H54 (cell line): ENCODE measurements around the gene ACAT2.
"Not testable (repeated sequence)": the region's sequence is repeated elsewhere in the genome, so short reads cannot be mapped to it uniquely, and the experiment has no call there.

ENCODE experiments used
- DNase-seq: peaks from one replicate; pipeline ENCODE4 v3.0.0; 2011; ENCODE audit warnings: low spot score, mixed read lengths; ENCODE audit not compliant: insufficient read length
- FAIRE-seq: peaks from 3 replicates; lab custom pipeline; 2011; peaks lifted over from hg19 to GRCh38; lab: Jason Lieb, UNC
- POLR2A ChIP-seq: IDR thresholded peaks from 2 replicates; pipeline ENCODE4 v1.6.1; 2011; ENCODE audit warnings: low read depth, mild to moderate bottlenecking, low read length

The ACAT2 gene

DNA sequence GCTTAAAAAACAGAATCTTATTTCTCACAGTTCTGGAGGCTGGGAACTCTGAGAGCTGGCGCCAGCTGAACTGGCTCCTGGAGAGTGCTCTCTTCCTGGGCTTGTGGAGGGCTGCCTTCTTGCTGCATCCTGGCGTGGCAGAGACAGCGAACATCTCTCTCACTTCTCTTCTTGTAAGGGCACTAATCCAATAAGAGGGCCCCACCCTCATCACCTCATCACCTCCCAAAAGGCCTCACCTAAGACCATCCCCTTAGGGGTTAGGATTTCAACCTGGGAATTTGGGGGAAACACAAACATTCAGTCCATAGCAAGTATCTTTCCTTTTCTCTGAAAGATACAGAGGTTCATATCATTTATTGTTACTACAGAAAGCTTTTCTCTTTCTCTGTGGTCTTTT, 62.1 kb downstream of the ACAT2 start:
- no peak for TF ChIP-seq POLR2A
- no peak for FAIRE-seq
- no peak for DNase-seq

DNA sequence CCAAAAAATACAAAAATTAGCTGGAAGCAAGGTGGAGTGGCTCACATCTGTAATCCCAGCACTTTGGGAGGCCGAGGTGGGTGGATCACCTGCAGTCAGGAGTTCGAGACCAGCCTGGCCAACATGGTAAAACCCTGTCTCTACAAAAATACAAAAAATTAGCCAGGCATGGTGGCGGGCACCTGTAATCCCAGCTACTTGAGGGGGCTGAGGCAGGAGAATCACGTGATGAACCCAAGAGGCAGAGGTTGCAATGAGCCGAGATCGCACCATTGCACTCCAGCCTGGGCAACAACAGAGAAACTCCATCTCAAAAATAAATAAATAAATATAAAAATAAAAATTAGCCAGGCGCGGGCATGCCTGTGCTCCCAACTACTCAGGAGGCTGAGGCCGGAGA, 62.8 kb downstream of the ACAT2 start:
- FAIRE-seq, result not testable (repeated sequence)

DNA sequence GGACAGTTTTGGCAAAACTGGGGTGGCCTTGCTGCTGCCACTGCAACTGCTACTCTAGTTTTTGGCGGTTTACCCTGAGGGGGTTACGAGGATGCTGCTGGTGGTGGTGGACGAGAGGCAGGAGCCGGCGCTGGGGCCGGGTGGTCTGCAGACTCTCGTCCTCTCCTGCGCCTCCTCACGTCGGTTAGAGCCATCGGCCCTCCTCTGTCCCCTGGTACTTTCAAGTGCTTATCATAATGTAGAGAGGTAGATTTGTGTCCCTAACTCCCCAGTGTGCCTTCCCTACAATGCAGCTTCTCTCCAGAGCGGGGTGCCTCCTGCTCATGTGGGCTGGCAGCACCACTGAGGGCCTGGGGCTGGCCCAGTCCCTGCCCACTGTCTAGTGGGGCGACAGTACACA, 64.2 kb downstream of the ACAT2 start:
- no peak for TF ChIP-seq POLR2A
- FAIRE-seq, result no peak

More for the DNA sequence above, 62.8 kb downstream of the ACAT2 start:
- DNase-seq, result not testable (repeated sequence)

DNA sequence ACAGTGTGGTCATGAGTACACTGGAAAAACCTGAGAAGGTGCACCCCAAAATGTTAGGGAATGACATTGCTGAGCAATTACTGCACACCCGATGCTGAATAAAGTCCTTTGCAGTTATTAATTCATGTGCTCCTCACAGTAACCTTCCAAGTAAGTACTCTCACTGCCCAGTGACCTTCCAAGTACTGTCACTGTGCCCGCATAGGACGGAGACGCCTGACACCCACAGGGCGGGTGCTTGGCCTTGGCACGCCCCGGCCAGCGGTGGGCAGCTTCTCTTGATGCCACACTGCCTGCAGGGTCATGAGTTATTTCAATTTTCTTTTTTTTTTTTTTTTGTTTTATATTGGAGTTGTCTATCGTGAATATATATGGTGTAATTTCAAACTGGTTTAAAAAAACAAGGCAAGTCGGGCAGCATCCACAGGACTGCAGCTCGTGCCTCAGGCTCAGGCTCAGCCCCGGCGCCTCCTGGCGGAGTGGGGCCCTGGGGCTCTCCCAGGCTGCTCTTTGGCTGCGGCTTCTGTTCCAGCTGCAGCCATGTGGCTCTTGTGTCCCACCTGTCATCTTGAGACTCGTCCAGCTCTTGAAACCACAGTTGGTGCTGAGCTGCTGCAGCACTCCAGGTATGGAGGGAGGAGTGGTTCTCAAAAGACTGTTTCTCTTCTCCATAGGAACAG, 65.3 kb downstream of the ACAT2 start:
- no peak for TF ChIP-seq POLR2A
- DNase-seq (no peak), FAIRE-seq (no peak)

More for the DNA sequence above, 64.2 kb downstream of the ACAT2 start:
- no peak for DNase-seq

DNA sequence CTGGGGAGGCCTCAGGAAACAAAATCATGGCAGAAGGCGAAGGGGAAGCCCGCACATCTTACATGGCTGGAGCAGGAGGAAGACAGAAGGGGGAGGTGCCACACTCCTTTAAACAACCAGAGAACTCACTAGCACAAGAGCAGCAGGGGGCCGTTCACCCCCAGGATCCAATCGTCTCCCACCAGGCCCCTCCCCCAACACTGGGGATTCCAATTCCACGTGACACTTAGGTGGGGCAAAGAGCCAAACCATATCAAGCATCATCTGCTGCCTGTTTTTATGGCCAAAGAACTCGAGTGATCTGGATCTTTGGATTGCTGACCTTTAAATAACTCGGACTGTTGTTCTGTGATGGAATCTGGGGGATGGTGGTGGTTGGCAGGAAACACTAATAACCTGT, 66.2 kb downstream of the ACAT2 start:
- TF ChIP-seq POLR2A, result no peak
- DNase-seq (no peak), FAIRE-seq (no peak)
